SH-SY5Y (cell line): ENCODE measurements around the gene OSBPL8.

Experiments used
- GATA2 ChIP-seq: IDR thresholded peaks from 2 replicates; pipeline ENCODE4 v1.6.1; 2011; ENCODE audit warnings: mild to moderate bottlenecking, low read depth, low read length
- GATA3 ChIP-seq: IDR thresholded peaks from 2 replicates; pipeline ENCODE4 v1.6.1; 2011; ENCODE audit warnings: low read depth, mild to moderate bottlenecking, low read length, moderate library complexity

- TF ChIP-seq GATA2 = no peak
- TF ChIP-seq GATA3 = no peak
These were observed 28.0 kb upstream of the OSBPL8 start for GRCh38 chr12:76587428-76588178.
